Dedifferentiated amniotic fluid mesenchymal stem cell (primary cell): ENCODE measurements around the gene DIRAS1.
A peak's percentile ranks its signal among the peaks of the same experiment; 100 is the strongest.
"Not testable (repeated sequence)": the region's sequence is repeated elsewhere in the genome, so short reads cannot be mapped to it uniquely, and the experiment has no call there.

Experiments
- DNase-seq: peaks from one replicate; pipeline ENCODE4 v3.0.0-alpha.2; 2016; ENCODE audit errors: extremely low spot score

DIRAS1 gene

DNA sequence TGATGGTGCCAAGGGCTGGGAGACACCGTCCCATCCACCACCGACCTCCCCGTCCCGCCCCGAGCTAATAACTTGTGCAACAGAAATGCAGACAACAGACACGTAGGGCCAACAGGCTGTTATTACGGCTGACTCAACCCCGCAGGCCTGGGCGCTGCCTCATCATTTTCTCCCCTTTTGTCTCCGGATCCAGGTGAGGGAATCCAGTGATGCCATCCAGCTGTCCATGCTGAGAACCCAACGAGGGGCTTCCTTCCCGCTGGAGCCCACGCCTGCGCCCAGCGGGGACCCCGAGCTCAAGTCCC is 6.4 kb upstream of the DIRAS1 start:
- DNase-seq: no peak

GRCh38 chr19:2726904-2727639 is 5.9 kb upstream of the DIRAS1 start:
- no peak for DNase-seq

DNA sequence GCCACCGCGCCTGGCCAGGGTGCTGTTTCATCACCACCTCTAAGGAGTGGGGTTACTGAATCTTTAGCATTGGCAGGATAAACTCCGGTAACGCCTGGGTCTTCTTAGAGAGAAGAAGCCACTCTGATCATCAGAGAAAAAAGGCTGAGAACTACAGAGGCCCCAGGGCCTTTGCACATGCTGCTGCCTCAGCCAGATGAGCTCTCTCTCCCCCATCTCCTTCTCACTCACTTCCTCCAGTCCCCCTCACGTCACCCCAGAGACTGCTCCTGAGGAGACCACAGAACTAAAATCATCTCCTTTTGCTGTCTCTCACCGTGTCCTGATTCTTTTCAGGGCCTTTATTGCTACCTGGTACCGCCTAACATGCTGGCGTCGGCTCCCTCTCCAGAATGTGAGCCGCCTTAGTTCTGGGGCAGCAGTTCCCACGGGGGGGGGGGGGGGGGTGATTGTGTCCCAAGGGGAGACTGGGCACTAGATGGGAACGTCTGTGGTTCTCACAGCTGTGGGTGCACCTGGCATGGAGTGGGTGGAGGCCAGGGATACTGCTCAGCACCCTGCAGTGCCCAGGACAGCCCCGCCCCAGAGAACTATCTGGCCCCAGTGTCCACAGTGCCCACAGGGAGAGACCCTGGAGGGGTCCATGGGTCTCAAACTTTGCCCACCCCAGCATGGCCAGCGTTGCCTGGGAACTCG is 5.1 kb upstream of the DIRAS1 start:
- DNase-seq: no peak

GRCh38 chr19:2724148-2724557 is 3.0 kb upstream of the DIRAS1 start:
- no peak for DNase-seq

DNA sequence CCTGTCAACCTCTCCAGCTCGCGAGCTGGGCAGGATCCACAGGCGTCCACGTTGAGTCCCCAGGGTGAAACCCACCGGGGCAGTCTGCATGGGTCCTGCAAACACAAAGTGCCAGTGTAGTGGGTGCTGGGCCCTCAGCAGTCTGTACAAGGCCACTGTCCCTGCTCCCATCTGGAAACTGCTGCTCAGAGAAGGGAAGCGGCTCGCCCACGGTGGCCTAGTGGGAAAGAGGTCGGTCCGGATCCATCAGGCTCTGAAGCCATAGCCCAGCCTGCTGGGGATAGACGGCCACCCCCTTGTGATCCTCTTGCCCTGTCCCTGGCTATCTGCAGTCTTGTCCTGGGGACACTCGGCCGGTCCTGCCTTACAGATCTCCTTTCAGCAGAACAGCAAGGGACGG is 2.6 kb upstream of the DIRAS1 start:
- no peak for DNase-seq

GRCh38 chr19:2723345-2723715 is 2.2 kb upstream of the DIRAS1 start:
- DNase-seq: no peak

DNA sequence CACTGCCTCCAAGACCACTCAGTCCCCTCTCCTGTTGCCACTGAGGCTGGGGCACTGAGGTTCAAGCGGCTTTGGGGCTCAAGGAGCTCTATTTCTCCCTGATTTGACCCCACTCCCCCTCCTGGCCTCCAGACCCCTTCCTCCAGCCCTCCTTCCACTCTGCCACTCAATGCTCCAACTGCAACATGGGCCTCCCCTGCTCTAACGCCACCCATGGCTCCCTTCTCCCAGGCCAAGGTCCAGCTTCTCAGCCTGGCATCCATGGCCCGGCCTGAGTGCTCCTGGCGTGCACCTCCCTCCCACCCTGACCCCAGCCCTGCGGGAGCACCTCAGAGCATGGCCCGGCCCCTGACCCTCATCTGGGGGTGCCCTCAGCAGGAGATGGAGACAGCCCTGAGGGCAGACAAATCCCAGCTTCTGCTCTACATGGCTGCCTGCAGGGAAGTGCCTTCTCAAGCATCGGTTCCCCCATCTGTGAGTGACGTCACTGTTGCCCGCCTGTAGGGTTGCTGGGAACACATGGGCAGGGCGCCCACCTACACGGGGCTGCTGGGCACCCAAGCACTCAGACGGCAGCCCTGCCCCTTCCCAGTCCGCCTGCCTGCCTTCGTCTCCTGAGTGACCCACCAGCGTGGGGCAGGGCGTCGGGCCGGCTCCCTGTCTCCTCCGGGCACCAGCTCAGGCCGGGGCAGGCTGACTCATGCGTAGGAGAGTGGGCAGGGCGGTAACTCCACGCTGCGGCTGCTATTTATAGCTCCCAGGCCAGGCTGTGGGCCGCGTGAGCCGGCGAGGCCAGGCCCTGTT is 1.6 kb upstream of the DIRAS1 start:
- peak; percentile 85 for DNase-seq

- no peak for DNase-seq
These were observed 683 bp upstream of the DIRAS1 start for GRCh38 chr19:2721570-2722540.

- DNase-seq: no peak
These were observed 1.0 kb downstream of the DIRAS1 start for GRCh38 chr19:2719920-2720776.

DNA sequence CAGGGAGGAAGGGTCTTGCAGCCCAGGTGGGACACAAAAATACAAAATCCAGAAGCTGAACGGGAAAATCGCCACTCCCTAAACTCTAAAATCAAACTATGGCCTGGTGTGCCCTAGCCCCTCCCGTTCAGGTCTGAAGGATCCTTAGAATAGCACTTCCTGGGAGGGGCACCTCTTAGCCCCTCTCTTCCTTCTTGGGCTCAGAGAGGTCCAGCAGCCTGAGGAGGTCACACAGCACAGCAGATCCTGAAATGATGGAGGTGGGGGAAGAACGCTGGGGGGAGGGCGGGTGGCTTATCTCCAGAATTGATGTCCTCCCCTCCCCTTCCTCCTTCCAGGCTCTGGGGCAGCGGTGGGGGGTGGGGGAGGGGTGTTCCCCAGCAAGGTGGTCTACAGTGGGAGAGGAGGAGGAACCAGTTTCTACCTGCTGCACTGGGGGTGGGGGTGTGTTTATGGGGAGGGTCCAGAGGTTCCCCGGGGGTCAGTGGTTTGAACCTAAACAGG is 1.9 kb downstream of the DIRAS1 start:
- DNase-seq: no peak

GRCh38 chr19:2717638-2718541 is 3.3 kb downstream of the DIRAS1 start:
- DNase-seq: no peak

- no peak for DNase-seq
These were observed 4.2 kb downstream of the DIRAS1 start for GRCh38 chr19:2716722-2717637.

GRCh38 chr19:2716275-2716650 is 4.9 kb downstream of the DIRAS1 start:
- DNase-seq: no peak

GRCh38 chr19:2715470-2716274 is 5.5 kb downstream of the DIRAS1 start:
- no peak for DNase-seq

- no peak for DNase-seq
These were observed 6.5 kb downstream of the DIRAS1 start for GRCh38 chr19:2714531-2715269.

DNA sequence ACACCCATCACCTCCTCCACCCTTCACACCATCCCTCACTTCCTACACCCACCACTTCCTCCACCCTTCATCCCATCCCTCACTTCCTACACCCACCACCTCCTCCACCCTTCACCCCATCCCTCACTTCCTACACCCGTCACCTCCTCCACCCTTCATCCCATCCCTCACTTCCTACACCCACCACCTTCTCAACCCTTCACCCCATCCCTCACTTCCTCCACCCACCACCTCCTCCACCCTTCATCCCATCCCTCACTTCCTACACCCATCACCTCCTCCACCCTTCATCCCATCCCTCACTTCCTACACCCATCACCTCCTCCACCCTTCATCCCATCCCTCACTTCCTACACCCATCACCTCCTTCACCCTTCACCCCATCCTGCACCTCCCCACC is 7.1 kb downstream of the DIRAS1 start:
- not testable (repeated sequence) for DNase-seq

- DNase-seq: not testable (repeated sequence)
These were observed 8.0 kb downstream of the DIRAS1 start for GRCh38 chr19:2713170-2713569.
